Psoas muscle (tissue), 8 donors: ENCODE measurements around the gene TRDMT1. TPM values are rescaled to one million over a fixed set of nuclear protein-coding genes. Genes with fewer than 3 reads are reported as not detected.

ENCODE experiments used
- ATAC-seq, 4 donors: fragments of 200-7000 bp; cut with Tn5 transposase; one replicate each; pipeline ENCODE4 v1.9.1; 2020; ENCODE audit warnings: moderate library complexity in 3 of 4, mild to moderate bottlenecking in 2 of 4
- DNase-seq, 2 donors: peaks; one replicate each; pipeline ENCODE4 v3.0.0-alpha.2; 2020
- H3K27ac ChIP-seq: fragments of 200-600 bp; one replicate; pipeline ENCODE4 v1.8.0; 2022
- H3K27me3 ChIP-seq, 3 donors: fragments of 200-600 bp in 1 of 3; one replicate each; pipeline versions ENCODE4 v1.6.1 to v1.8.0; 2013 to 2022; ENCODE audit warnings: low read length in 2 of 3, mild to moderate bottlenecking in 2 of 3, moderate library complexity in 1 of 3; ENCODE audit not compliant: insufficient read depth in 3 of 3
- H3K36me3 ChIP-seq, 2 donors: fragments of 200-600 bp in 1 of 2; one replicate each; pipeline versions ENCODE4 v1.6.1 to v1.8.0; 2013 to 2022; ENCODE audit warnings: low read depth in 1 of 2, mild to moderate bottlenecking in 1 of 2, moderate library complexity in 1 of 2; ENCODE audit not compliant: insufficient read depth in 1 of 2
- H3K4me1 ChIP-seq: fragments of 200-600 bp; one replicate; pipeline ENCODE4 v1.8.0; 2022
- H3K4me3 ChIP-seq: fragments of 200-600 bp; one replicate; pipeline ENCODE4 v1.8.0; 2022; ENCODE audit warnings: mild to moderate bottlenecking
- H3K9me3 ChIP-seq: fragments of 200-600 bp; one replicate; pipeline ENCODE4 v1.8.0; 2022
- WGBS, 3 donors: extraction: QIAGEN DNeasy Blood & Tissue Kit; methylation state at CpG; one replicate each; pipeline versions ENCODE4 v1.1.6 to v1.1.7; 2013; 5-methylcytosine and 5-hydroxymethylcytosine counted together
- intact Hi-C, 2 donors: fragments of 100-400 bp; cut with DNase I; formaldehyde crosslinking; loops; one replicate each; pipeline versions ENCODE4 v1.11.0 to v1.14.2; 2022
- polyA plus RNA-seq, 3 donors: library from polyadenylated mRNA; stranded (reverse); fragments of 200-250 nt; gene quantifications; one replicate each; pipeline ENCODE4 v1.2.3, GENCODE V29; 2013
- total RNA-seq, 4 donors: library from RNA; stranded (reverse); fragmentation: NEBNext Ultra II Directional in 2 of 4; extraction: Animal tissue kit (Norgen Biotek cat#: 25700) in 2 of 4; gene quantifications; one replicate each; pipeline versions ENCODE4 v1.2.1 to v1.2.4, GENCODE V29; 2021 to 2023
- TF ChIP-seq, protein P1 (sequence below): fragments of 200-600 bp; IDR thresholded peaks from one replicate; pipeline ENCODE4 v1.8.0; 2022; ENCODE audit warnings: antibody characterized with exemption
- donor health status: healthy with polysubstance abuse.
- donor health status: DM: no; HTN: no; CAD: no; lungs with moderate emphysema.
- donor health status: Bipolar disorder and iron deficiency.
- donor health status: healthy.
- donor health status: DM: yes; HTN: yes; CAD: no.
- donor health status: DM: no; HTN: no; CAD: no.
- donor health status: DM: no; HTN: no; CAD: no.
- donor health status: DM: yes; HTN: yes; CAD: no.

Gene TRDMT1
- total and polyA plus RNA-seq, 7 donors: 0.49 to 2.7 (median 2.3) TPM

DNA sequence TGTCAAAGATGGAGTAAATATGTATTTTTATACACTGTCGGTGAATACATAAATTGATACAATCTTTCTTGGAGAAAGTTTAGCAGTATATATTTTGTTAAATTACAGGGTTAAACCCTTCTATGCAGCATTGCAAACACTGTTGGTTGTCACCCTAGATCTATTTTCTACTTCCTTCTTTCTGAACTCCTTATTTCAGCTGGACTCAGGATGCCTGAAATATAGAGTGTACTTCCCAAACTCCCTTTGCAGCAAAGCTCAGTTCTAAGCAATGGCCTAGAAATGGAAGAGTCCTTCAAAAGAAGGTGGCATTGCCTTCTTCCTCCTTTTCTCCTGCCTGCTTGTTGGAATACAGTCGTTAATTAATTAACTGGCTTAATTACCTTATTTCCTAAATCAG lies 92.4 kb downstream of the TRDMT1 start:
- Histone ChIP-seq H3K4me3 (no peak overlapping the region), H3K36me3 (no peaks in the 10 kb centered on the region), H3K27ac (no peak overlapping the region), H3K9me3 (no peaks in the 10 kb centered on the region), H3K27me3 (no peaks in the 10 kb centered on the region), H3K4me1 (no peaks in the 10 kb centered on the region)
- intact Hi-C loops: no loop called here
- TF ChIP-seq, protein P1, sequence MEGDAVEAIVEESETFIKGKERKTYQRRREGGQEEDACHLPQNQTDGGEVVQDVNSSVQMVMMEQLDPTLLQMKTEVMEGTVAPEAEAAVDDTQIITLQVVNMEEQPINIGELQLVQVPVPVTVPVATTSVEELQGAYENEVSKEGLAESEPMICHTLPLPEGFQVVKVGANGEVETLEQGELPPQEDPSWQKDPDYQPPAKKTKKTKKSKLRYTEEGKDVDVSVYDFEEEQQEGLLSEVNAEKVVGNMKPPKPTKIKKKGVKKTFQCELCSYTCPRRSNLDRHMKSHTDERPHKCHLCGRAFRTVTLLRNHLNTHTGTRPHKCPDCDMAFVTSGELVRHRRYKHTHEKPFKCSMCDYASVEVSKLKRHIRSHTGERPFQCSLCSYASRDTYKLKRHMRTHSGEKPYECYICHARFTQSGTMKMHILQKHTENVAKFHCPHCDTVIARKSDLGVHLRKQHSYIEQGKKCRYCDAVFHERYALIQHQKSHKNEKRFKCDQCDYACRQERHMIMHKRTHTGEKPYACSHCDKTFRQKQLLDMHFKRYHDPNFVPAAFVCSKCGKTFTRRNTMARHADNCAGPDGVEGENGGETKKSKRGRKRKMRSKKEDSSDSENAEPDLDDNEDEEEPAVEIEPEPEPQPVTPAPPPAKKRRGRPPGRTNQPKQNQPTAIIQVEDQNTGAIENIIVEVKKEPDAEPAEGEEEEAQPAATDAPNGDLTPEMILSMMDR: no peak
- DNase-seq (no peak), ATAC-seq (no peak)
- WGBS, 3 donors: 81 to 85% (median 84%) methylated on average over 2 of the region's 2 CpGs

GRCh38 chr10:17106991-17107390 lies 94.5 kb downstream of the TRDMT1 start:
- Histone ChIP-seq H3K27ac (no peak overlapping the region), H3K9me3 (no peaks in the 10 kb centered on the region), H3K4me3 (no peak overlapping the region), H3K27me3 (no peaks in the 10 kb centered on the region), H3K4me1 (no peaks in the 10 kb centered on the region), H3K36me3 (no peaks in the 10 kb centered on the region)
- 83 to 88% (median 88%) methylated on average over 5 of the region's 5 CpGs for WGBS, 3 donors
- TF ChIP-seq, protein P1: no peak
- DNase-seq (no peak), ATAC-seq (no peak)
- intact Hi-C loops: no loop called here

GRCh38 chr10:17101910-17102266 lies 99.6 kb downstream of the TRDMT1 start:
- H3K9me3 ChIP-seq: no peaks in the 10 kb centered on the region
- ATAC-seq (no peak), DNase-seq (no peak)
- TF ChIP-seq, protein P1: no peak
- H3K36me3 ChIP-seq: no peaks in the 10 kb centered on the region
- no peaks in the 10 kb centered on the region for H3K27me3 ChIP-seq
- H3K27ac ChIP-seq: no peak overlapping the region
- intact Hi-C loops: no loop called here
- no peaks in the 10 kb centered on the region for H3K4me1 ChIP-seq
- H3K4me3 ChIP-seq: no peak overlapping the region

- no peaks in the 10 kb centered on the region for H3K4me1 ChIP-seq
- TF ChIP-seq, protein P1: no peak
- no peak overlapping the region for H3K4me3 ChIP-seq
- WGBS, 3 donors: 69 to 76% (median 75%) methylated on average over 7 of the region's 7 CpGs
- no peak overlapping the region for H3K27ac ChIP-seq
- no peak for DNase-seq
- no peaks in the 10 kb centered on the region for H3K9me3 ChIP-seq
- no peak for ATAC-seq
- H3K36me3 ChIP-seq: no peaks in the 10 kb centered on the region
- intact Hi-C loops: no loop called here
- H3K27me3 ChIP-seq: no peaks in the 10 kb centered on the region
Observed at GRCh38 chr10:17101257-17101909, 100.1 kb downstream of the TRDMT1 start.

DNA sequence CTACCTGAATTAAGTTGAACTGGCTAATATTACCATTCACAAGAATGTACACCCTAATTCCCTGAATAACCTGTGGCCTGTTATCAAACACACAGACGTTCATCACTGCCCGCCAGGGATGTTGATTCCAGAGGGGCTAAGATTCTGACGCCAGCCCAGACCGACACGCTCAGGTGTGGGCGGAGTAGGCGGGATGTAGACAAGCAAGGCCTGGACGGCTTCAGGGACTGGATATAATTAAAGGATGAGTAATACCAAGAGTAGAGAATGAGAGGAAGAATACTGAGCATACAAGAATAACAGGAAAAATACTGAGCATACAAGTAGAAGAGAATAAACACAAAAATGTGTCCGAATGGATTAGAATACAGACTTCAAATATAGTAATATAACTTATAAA lies 100.9 kb downstream of the TRDMT1 start:
- TF ChIP-seq, protein P1: no peak
- intact Hi-C loops: no loop called here
- ATAC-seq (no peak), DNase-seq (no peak)
- Histone ChIP-seq H3K36me3 (no peaks in the 10 kb centered on the region), H3K9me3 (no peaks in the 10 kb centered on the region), H3K27me3 (no peaks in the 10 kb centered on the region), H3K4me3 (no peak overlapping the region), H3K4me1 (no peaks in the 10 kb centered on the region), H3K27ac (no peak overlapping the region)
- WGBS, 3 donors: 82 to 83% (median 83%) methylated on average over 9 of the region's 9 CpGs
